HG02678 (cell line): Measurements from ENCODE around the gene PBX3.
A peak's percentile ranks its signal among the peaks of the same experiment; 100 is the strongest.

Experiments
- ATAC-seq: cut with Tn5 transposase; IDR thresholded peaks from one replicate; pipeline ENCODE4 v1.9.1; 2021; ENCODE audit warnings: mild to moderate bottlenecking, moderate library complexity; ENCODE audit not compliant: unreplicated experiment

The PBX3 gene

GRCh38 chr9:125821078-125821477 lies 73.9 kb downstream of the PBX3 start:
- peak; percentile 71 for ATAC-seq

GRCh38 chr9:125822160-125822559 lies 75.0 kb downstream of the PBX3 start:
- ATAC-seq = no peak

GRCh38 chr9:125822902-125823301 lies 75.7 kb downstream of the PBX3 start:
- ATAC-seq = no peak

- peak; percentile 68 for ATAC-seq
Measured at GRCh38 chr9:125823874-125824406, 76.8 kb downstream of the PBX3 start.

- ATAC-seq = no peak
Measured at GRCh38 chr9:125825762-125826161, 78.6 kb downstream of the PBX3 start.

GRCh38 chr9:125826850-125827249 lies 79.7 kb downstream of the PBX3 start:
- ATAC-seq = no peak

GRCh38 chr9:125829743-125830142 lies 82.6 kb downstream of the PBX3 start:
- ATAC-seq = no peak

- no peak for ATAC-seq
Measured at GRCh38 chr9:125831054-125831453, 83.9 kb downstream of the PBX3 start.

- ATAC-seq = no peak
Measured at GRCh38 chr9:125831616-125832015, 84.4 kb downstream of the PBX3 start.

GRCh38 chr9:125835655-125836054 lies 88.5 kb downstream of the PBX3 start:
- ATAC-seq = no peak

GRCh38 chr9:125839317-125839716 lies 92.1 kb downstream of the PBX3 start:
- no peak for ATAC-seq

GRCh38 chr9:125841444-125841843 lies 94.3 kb downstream of the PBX3 start:
- no peak for ATAC-seq

- ATAC-seq = no peak
Measured at GRCh38 chr9:125842242-125842641, 95.1 kb downstream of the PBX3 start.

- ATAC-seq = no peak
Measured at GRCh38 chr9:125843646-125844045, 96.5 kb downstream of the PBX3 start.

- ATAC-seq = no peak
Measured at GRCh38 chr9:125844611-125845010, 97.4 kb downstream of the PBX3 start.

- ATAC-seq = no peak
Measured at GRCh38 chr9:125845271-125845808, 98.2 kb downstream of the PBX3 start.

- ATAC-seq = no peak
Measured at GRCh38 chr9:125847735-125848134, 100.6 kb downstream of the PBX3 start.

GRCh38 chr9:125850106-125850632 lies 103.0 kb downstream of the PBX3 start:
- no peak for ATAC-seq

- ATAC-seq = no peak
Measured at GRCh38 chr9:125850763-125851162, 103.6 kb downstream of the PBX3 start.

- no peak for ATAC-seq
Measured at GRCh38 chr9:125851979-125852378, 104.8 kb downstream of the PBX3 start.

GRCh38 chr9:125852386-125852785 lies 105.2 kb downstream of the PBX3 start:
- no peak for ATAC-seq

GRCh38 chr9:125854553-125855275 lies 107.5 kb downstream of the PBX3 start:
- no peak for ATAC-seq
